HG02840 (cell line): ENCODE measurements around the gene EI24.
"Not testable (repeated sequence)": the region's sequence is repeated elsewhere in the genome, so short reads cannot be mapped to it uniquely, and the experiment has no call there.

ENCODE experiments used
- ATAC-seq: cut with Tn5 transposase; IDR thresholded peaks from one replicate; pipeline ENCODE4 v1.9.1; 2021; ENCODE audit warnings: mild to moderate bottlenecking, moderate library complexity, moderate number of reproducible peaks; ENCODE audit not compliant: unreplicated experiment, low FRiP score

EI24 gene

DNA sequence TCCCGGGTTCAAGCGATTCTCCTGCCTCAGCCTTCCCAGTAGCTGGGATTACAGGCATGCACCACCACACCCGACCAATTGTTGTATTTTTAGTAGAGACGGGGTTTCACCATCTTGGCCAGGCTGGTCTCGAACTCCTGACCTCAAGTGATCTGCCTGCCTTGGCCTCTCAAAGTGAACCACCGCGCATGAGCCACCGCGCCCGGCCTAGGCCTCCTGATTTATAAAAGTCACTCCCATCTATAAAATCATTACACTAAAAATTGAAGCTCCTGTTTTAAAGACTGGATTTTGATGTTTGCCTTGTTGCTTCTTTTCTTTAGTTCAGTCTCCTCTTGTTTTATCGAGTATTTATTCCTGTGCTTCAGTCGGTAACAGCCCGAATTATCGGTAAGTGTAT lies 7.9 kb downstream of the EI24 start:
- ATAC-seq = not testable (repeated sequence)

DNA sequence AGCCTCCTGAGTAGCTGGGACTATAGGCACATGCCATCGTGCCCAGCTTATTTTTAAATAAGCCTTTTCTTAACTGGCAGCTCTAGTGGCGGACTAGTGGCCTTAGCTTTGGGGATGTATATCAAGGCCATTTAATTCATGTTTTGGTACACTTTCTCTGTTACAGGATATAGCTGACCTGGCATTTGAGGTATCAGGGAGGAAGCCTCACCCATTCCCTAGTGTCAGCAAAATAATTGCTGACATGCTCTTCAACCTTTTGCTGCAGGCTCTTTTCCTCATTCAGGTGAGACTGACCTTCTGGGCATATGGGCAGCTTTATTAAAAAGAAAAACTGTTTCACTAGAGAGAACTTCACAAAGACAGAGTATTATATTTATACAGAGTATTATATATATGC lies 9.5 kb downstream of the EI24 start:
- ATAC-seq = no peak

DNA sequence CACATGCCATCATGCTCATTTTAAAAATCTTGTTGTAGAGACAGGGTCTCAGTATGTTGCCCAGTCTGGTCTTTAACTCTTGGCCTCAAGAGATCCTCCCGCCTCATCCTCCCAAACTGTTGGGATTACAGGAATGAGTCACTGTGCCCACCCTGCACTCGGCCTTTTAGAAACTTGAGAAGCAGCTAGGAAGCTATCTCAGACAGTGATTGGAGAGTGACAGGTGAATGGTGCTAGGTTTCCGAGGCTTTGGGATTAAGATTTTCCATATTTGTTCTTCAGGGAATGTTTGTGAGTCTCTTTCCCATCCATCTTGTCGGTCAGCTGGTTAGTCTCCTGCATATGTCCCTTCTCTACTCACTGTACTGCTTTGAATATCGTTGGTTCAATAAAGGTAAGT lies 10.5 kb downstream of the EI24 start:
- no peak for ATAC-seq

DNA sequence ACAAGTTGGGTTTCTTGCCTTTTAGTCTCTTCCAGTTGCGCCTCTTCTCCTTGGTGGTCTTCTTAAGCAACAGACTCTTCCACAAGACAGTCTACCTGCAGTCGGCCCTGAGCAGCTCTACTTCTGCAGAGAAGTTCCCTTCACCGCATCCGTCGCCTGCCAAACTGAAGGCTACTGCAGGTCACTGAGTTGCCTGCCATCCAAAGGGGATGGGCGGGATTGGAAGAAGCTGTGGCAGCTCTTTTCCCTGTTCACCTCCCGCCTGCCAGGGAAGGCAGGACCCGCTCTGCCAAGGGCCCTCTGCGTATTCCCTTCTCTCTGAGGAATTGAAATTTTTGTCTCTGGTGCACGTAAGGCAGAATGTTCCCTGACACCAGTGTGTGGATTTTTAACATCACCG lies 14.2 kb downstream of the EI24 start:
- ATAC-seq = no peak

DNA sequence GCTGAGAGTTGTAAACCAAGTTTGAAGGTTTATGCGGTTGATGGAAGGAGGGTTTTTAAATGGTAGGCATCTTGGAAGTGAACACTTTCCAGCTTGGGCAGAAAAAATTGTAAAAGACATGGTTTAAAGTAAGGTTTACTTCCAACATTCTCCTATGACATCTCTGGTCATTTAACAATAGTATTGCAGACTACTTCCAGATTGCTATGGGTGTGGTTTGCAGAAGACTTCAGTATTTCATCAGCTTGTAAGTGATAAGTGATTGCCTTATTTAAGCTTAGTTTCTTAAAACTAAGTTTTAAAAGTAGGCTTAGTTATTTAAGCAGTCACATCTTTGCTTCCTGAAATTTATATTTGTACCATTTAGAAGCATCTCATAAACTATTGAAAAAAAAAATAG lies 16.2 kb downstream of the EI24 start:
- ATAC-seq = no peak

DNA sequence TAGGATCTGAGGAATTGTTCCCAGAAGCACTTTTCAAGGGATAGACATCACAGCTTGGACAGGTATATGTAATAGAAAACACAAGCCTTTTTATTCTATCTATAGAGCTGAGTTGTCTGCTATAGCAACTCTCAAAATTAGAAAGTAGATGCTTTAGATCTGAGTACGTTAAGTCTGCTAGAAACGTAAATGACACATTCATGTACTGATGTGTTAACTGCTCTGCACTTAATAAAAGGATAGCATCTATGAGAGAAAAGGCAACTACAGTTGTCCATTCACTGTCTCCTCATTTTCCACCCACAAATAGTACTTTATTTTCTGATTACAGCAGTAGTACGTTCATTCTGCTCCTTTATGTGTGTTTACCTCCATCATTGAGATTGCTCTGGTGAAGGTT lies 17.3 kb downstream of the EI24 start:
- ATAC-seq = no peak

DNA sequence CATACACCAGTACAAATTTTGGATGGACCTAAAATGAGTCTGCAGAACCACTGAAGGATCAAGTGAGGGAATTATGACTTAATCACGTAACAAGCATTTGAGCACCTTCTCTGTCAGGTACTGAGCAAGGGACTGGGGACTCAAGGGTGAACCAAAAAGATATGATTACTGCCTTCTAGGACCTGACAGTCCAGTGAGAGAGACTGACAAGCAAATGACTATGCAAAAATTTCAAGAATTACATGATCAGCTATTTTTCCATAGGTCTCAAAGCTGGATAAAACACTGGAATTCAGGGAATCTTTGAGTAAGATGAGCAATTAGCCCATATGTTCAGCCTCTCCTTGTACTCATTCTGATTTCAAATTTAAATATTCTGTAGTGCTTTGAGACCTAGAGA lies 18.2 kb downstream of the EI24 start:
- ATAC-seq = no peak

DNA sequence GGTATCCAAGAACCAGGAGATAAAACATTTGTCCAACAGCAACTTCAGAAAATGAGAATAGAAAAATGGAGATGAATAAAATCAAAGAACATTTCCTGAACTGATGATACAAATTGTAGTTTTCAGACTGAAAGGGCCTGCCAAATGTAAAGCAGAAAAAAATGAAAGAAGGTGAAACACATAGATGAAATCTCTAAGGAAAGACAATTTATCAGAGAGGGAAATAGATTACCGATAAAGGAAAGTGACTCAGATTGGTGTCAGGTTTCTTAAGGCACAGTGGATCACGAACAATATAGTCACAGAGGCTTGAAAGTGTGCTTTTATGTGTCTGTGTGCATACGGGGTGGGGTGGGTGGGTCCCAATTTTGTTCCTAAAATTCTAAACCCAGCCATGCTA lies 19.2 kb downstream of the EI24 start:
- ATAC-seq = no peak

DNA sequence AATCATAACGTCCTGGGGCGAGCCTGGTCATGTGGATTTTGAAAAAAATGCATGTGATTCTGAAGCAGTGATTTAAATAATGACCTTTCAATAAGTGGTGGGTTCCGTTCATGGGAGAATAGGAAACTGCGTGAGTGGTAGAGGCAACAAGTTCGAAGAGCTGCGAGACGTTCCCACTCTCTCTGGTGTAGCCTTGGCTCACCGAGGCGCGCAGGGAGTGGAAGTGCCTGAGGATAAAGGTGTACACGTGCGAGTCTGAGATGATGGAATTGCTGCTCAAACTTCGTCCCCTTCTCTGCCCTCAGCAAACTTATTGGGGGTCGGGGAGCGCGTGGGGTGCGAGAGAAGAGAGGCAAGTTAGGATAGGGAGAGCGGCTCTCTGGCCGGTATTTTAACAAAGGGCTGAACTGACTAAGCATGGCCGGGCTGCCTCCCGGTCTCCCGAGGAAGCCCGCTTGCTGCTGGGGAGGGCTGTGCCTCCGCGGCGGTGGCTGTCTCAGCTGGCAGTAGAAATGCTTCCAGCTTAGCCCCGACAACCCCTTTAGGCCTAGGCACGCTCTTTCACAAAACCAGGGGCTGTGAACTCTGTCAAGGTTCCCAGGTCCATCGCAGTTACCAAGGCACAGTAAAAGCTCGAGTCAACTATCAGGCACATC lies 22.5 kb downstream of the EI24 start:
- peak; percentile 25 for ATAC-seq

DNA sequence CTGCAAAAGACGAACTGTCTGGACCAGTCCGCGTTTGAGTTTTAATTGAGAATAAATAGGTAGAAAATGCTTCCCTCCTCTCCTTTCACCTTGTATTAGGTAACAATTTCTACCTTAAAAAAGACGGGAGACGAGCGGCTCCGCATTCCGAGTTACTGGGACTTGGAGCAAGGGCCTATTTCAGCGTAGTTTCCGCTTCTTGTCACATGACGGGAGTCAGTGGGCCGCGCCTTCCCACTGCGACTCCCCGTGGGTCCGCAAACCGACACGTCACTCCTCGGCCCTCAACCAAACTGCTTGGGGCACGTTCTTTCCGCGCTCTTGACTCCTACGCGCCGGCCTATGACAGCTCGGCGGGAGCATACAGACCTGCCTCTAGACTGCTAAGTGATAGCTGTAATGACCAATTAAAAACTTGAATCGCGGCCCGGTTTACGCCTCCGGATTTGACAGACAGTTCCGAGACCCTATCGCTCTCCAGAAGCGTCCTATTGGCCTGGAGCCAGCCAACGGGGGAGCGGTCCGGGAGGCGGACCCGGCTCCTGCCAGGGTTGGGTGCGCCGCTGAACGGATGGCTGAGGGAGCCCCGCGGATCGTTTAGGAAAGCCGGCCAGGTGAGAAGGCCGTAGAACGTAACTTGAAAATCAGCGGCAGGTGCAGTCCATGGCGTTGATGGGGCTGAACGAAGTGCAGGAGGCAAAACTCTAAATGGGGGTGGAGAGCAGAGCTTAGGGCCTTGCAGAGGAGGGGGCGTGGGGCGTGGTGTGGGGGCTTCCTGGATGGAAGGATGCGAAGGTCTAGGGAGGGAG lies 23.2 kb downstream of the EI24 start, which contains the start of gene STT3A:
STT3A (plus strand) TSS at position 548 of the 809 bp plus-strand sequence. CDS start 3,064 bp downstream, outside the sequence.
- ATAC-seq = peak; percentile 99

DNA sequence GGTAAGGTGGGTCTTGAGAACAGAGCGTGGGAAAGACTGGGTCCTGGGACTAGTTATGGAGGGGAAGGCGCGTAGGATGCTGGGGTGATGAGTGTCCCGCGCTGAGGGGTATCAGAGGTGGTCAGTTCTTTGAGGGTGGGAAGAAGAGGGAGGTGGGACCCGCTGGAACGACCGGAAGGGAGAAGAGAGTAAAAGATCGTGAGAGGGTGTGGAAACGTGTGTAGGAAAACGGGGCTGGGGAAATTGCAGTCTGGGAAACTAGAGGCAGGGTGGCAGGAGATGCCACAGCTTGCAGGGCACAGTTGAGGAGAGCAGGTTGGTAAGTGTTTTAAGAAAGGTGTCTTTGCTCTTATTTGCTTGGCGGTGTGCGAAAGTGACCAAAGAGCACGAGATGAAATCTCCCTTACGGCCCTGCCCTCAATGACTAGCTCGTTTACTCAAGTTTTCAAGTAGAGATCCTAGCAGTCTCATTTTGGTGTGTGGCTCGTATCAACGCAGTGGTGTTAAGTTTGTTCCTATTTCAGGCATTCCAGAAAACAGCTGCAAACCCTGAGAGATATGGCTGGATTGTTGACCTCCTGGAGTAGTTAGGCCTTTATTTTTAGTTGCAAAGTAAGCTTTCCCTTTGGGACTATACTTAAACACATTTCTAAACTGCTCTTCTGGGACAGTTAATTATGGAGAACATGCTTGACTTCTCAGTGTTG lies 24.0 kb downstream of the EI24 start:
- ATAC-seq = no peak

DNA sequence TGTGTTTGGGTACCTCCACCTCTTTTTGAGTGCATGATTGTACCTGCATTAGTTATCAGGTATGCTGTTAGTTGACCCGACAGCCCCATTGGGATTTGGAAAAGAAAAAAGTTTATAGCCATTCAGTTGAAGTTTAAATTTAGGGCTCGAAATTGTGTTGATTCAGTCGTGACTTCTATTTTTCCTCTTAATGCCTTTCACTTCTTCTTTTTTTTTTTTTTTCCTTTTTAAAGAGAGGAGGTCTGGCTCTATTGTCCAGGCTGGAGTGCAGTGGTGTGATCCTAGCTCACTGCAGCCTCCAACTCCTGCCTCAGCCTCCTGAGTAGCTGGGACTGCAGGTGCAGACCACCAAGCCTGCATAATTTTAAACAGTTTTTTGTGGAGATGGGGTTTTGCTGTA lies 25.7 kb downstream of the EI24 start:
- no peak for ATAC-seq

DNA sequence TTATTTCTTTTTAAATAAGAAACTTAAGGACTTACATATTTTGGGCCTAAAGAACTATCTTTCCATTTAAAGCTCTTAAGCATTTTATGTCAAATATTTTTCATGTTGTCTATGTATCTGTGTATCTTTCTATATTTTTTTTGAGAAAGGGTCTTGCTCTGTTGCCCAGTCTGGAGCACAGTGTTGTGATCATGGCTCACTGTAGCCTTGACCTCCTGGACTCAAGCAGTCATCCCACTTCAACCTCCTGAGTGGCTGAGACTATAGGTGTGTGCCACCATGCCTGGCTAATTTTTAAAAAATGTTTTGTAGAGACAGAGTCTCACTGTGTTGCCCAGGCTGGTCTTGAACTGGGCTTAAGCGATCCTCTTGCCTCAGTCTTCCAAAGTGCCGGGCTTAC lies 31.4 kb downstream of the EI24 start:
- ATAC-seq = no peak

DNA sequence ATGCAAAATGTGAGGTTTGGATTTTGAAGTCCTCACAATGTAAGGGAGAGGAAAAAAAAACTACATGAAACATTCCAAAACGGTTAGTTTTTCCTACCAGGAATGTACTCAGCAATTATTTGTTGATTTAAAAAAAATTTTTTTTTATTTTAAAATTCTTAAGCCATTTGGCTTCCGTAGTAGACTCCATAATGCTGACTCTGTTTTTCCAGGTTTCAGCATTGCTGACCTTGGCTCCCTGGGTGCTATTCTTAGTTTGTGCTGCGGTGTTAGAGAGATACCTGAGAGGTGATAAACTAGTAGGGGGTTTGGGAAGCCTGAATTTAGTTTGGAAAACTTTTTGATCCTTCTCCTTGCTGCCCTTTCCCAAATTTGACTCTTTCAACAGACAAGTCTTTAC lies 33.9 kb downstream of the EI24 start:
- no peak for ATAC-seq

DNA sequence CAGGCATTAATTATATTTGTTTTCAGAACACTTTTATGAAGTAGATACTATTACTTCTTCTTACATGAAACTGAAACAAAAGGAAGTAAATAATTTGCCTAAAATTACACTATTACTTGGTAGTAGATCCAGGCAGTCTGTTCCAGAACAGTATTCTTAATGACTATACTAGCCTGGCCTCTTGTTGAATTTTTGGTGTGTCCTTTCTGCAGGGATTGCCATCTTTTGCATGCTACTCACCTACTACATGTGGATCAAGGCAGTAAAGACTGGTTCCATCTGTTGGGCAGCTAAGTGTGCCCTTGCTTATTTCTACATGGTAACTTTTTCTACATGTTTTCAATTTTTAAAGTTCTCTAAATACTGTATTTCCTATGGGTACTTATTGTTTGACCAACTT lies 36.1 kb downstream of the EI24 start:
- no peak for ATAC-seq

DNA sequence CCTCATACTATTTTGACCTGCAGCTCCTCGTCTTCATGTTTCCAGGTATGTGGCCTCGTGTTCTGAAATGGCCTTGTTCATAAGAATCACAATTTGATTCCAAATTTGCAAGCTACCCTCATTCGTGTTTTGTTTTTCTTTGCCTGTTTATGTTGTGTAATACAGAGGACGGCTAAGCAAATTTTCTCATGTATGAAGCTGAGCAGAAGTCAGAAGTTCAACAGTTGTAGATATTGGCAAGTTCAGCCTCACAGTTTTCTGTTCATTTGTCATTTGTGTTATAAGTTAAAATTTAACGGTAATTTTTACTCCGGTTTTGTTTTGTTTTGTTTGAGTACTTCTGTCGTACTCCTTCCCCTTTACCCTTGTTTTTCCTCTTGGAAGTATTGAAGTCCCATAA lies 40.3 kb downstream of the EI24 start:
- no peak for ATAC-seq

DNA sequence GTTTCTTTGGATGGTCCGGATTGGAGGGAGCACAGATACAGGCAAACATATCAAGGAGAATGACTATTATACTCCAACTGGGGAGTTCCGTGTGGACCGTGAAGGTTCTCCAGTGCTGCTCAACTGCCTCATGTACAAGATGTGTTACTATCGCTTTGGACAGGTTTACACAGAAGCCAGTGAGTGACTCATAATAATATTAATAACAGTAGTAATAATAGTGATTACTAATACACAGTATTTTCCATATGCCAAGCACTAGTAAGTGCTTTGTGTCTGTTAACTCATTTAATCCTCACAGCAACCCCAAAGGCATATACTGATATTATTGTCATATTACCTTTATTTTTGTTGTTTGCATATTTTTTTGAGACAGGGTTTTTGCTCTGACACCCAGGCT lies 49.1 kb downstream of the EI24 start:
- no peak for ATAC-seq

DNA sequence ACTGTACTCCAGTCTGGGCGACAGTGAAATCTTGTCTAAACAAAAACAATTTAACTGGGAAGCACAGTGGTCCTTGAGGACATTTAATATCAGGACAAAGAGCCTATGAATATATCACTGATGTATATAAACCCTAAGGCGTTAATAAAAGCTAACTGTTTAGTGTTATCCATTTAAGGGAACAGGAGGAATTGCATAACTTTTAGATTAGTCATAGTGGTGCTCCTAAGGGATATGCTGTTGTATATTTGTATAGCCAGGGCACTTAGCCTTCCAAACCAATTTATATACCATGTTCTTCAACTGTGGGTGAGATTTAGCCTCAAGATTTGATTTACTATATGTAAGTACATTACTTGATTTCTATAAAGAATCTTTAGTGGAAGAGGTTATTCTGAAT lies 52.7 kb downstream of the EI24 start:
- ATAC-seq = no peak

DNA sequence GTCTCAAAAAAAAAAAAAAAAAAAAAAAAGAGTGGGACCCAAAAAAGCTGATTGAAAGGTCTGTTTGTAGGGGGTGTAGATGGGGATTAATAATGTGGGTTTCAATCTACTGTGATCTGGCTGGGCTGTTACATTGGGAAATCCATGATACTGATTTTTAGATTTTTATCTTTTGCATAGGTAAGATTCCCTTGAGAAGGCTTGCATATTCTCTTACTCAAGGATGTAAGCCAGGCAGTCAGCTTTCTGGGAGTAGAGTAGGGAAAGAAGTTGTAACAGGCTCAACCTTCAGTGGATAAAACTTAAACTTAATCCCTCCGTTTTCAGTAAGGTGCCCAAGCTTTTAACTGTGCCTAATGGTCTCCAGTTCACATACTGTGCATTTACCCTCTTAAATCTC lies 53.8 kb downstream of the EI24 start:
- no peak for ATAC-seq

DNA sequence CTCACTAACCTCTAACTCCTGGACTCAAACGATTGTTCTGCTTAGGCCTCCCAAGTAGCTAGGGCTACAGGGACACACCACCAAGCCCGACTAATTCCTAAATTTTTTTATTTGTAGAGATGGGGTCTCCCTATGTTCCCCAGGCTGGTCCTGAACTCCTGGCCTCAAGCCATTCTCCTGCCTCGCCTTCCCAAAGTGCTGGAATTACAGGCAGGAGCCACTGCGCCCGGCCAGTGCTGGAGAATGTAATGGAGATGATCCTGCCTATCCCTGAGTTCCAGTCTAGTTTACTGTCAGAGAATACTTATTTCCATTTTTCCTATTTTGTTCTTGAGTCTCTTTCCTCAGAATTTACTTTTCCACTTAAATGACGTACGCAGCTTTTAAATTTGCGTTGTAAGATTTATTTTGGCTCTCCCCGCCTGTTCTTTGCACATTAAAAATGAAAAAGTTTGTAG lies 55.5 kb downstream of the EI24 start, which contains the start of gene CHEK1:
CHEK1 (plus strand) TSS at position 408 of the 458 bp plus-strand sequence. CDS start 1,606 bp downstream, outside the sequence.
- ATAC-seq = no peak

DNA sequence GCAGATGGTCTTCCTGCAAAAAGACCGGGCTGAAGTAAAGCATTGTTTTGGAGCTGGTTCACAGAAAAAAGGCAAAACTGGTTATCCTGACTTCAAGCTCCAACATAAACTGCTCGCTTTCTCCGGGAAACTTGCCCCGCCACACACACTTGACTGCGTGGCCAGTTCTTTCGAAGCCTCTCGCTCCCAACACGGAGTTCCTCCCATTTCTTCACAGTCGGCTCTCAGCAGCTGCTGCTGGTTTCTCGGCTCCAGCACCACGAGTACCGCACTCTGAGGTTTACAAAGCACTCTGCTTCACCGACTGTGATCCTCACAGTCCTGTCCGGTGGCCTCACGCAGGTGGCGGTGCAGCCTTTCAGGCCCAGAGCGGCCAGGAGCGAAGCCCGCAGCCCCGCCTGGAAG lies 56.0 kb downstream of the EI24 start:
- ATAC-seq = peak; percentile 33
